Panc1 (cell line): ENCODE results near the gene OMP. TPM values are rescaled to one million over a fixed set of nuclear protein-coding genes. Genes with fewer than 3 reads are reported as not detected.

Source experiments
- ATAC-seq: fragments of 200-7000 bp; cut with Tn5 transposase; 2 replicates; pipeline ENCODE4 v1.9.1; 2020; ENCODE audit warnings: mild to moderate bottlenecking, moderate library complexity
- BruUV-seq: library from RNA; stranded (reverse); fragments of 400-500 nt; replicated peaks from 2 replicates; lab custom pipeline; 2021; lab: Mats Ljungman, UMichigan
- CTCF ChIA-PET: fragments of 300-600 bp; sonication (Branson Sonifier 250); formaldehyde crosslinking; loops from one replicate; lab custom pipeline; 2022; ENCODE audit warnings: antibody characterized with exemption; lab: Charles Lee
- POLR2A ChIA-PET: fragments of 300-600 bp; sonication (Branson Sonifier 250); formaldehyde crosslinking; loops from one replicate; lab custom pipeline; 2022; ENCODE audit warnings: antibody characterized with exemption; lab: Charles Lee
- DNase-seq: peaks from one replicate; pipeline ENCODE4 v3.0.0-alpha.2; 2010; ENCODE audit warnings: low read depth, low spot score
- H3K27ac ChIP-seq: 2 replicates; pipeline ENCODE4 v1.5.1; 2011; ENCODE audit warnings: mild to moderate bottlenecking, low read length, inconsistent platforms
- H3K27me3 ChIP-seq: fragments of 200-500 bp; sonication (Bioruptor generic); 2 replicates; pipeline ENCODE4 v1.6.0; 2014; ENCODE audit warnings: low read length, inconsistent platforms; ENCODE audit not compliant: control insufficient read depth, insufficient read depth
- H3K36me3 ChIP-seq: fragments of 200-500 bp; sonication (Bioruptor generic); 2 replicates; pipeline ENCODE4 v1.5.1; 2014; ENCODE audit warnings: inconsistent platforms, mild to moderate bottlenecking, low read length, moderate library complexity; ENCODE audit not compliant: control insufficient read depth, insufficient read depth
- H3K4me1 ChIP-seq: 2 replicates; pipeline ENCODE4 v1.5.1; 2011; ENCODE audit warnings: inconsistent platforms, mild to moderate bottlenecking, low read length, moderate library complexity; ENCODE audit not compliant: control insufficient read depth, insufficient read depth
- H3K4me3 ChIP-seq, 2 experiments: 2 replicates each; pipeline ENCODE4 v1.5.1; 2011 to 2012; ENCODE audit warnings: low read depth in 2 of 2, low read length in 2 of 2, mild to moderate bottlenecking in 2 of 2, inconsistent platforms in 1 of 2, moderate library complexity in 1 of 2
- H3K9me3 ChIP-seq: fragments of 200-500 bp; sonication (Bioruptor generic); 2 replicates; pipeline ENCODE4 v1.5.1; 2014; ENCODE audit warnings: low read depth, mild to moderate bottlenecking, inconsistent platforms, low read length, moderate library complexity; ENCODE audit not compliant: control insufficient read depth, insufficient read depth
- POLR2AphosphoS5 ChIP-seq: IDR thresholded peaks from 2 replicates; pipeline ENCODE4 v1.6.1; 2012; ENCODE audit warnings: mild to moderate bottlenecking, low read depth, low read length, moderate library complexity
- SIN3A ChIP-seq: IDR thresholded peaks from 2 replicates; pipeline ENCODE4 v1.6.1; 2012; ENCODE audit warnings: low read depth, mild to moderate bottlenecking, low read length, moderate library complexity, borderline replicate concordance; ENCODE audit not compliant: insufficient read depth
- TCF7L2 ChIP-seq: IDR thresholded peaks from 2 replicates; pipeline ENCODE4 v1.6.1; 2011; ENCODE audit warnings: mild to moderate bottlenecking, low read depth, low read length, inconsistent platforms
- in situ Hi-C: cut with HindIII; loops from 2 replicates; pipeline ENCODE4 v1.10.0; 2016; ENCODE audit warnings: low sequenced_read_pairs, low pct_unique_long_range_greater_than_20kb
- intact Hi-C: fragments of 100-400 bp; cut with micrococcal nuclease; formaldehyde crosslinking; loops from one replicate; pipeline ENCODE4 v1.10.0; 2022; ENCODE audit not compliant: unreplicated experiment
- total RNA-seq: library from RNA; stranded (reverse); gene quantifications from one replicate; pipeline ENCODE4 v1.2.1, GENCODE V29; 2021; ENCODE audit not compliant: unreplicated experiment
- TF ChIP-seq, protein P1 (sequence below), 2 experiments: IDR thresholded peaks; 2 replicates each; pipeline ENCODE4 v1.6.1; 2011 to 2012; ENCODE audit warnings: low read depth in 2 of 2, control low read depth in 1 of 2, low read length in 1 of 2, mild to moderate bottlenecking in 1 of 2, moderate library complexity in 1 of 2; ENCODE audit not compliant: insufficient read depth in 1 of 2
- TF ChIP-seq, protein P2 (sequence below): fragments of 450-650 bp; IDR thresholded peaks from 2 replicates; pipeline ENCODE4 v1.5.1; 2017; ENCODE audit warnings: mild to moderate bottlenecking

Gene OMP
- total RNA-seq, 1 experiment from 2014 or later, result 1.5 TPM

DNA sequence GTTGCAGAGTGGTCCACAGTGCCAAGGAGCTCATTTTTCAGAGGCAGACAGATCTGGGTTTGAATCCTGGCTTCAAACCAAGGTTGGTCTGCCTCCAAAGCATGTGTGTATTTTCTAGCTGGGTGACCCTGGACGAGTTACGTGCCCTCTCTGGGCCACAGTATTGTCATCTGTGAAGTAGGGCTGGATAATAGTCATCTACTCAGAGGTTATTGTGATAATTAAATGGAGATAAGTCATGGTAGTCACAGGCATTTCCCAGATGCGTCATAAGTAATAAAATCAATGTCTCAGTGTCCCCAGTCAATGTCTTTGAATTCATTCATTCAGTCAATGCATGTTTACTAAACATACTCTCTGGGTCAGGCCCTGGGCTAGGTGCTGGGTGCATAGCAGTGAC is 8.6 kb downstream of the OMP start:
- TF ChIP-seq TCF7L2, result no peak
- TF ChIP-seq POLR2AphosphoS5, result no peak
- TF ChIP-seq, protein P1, sequence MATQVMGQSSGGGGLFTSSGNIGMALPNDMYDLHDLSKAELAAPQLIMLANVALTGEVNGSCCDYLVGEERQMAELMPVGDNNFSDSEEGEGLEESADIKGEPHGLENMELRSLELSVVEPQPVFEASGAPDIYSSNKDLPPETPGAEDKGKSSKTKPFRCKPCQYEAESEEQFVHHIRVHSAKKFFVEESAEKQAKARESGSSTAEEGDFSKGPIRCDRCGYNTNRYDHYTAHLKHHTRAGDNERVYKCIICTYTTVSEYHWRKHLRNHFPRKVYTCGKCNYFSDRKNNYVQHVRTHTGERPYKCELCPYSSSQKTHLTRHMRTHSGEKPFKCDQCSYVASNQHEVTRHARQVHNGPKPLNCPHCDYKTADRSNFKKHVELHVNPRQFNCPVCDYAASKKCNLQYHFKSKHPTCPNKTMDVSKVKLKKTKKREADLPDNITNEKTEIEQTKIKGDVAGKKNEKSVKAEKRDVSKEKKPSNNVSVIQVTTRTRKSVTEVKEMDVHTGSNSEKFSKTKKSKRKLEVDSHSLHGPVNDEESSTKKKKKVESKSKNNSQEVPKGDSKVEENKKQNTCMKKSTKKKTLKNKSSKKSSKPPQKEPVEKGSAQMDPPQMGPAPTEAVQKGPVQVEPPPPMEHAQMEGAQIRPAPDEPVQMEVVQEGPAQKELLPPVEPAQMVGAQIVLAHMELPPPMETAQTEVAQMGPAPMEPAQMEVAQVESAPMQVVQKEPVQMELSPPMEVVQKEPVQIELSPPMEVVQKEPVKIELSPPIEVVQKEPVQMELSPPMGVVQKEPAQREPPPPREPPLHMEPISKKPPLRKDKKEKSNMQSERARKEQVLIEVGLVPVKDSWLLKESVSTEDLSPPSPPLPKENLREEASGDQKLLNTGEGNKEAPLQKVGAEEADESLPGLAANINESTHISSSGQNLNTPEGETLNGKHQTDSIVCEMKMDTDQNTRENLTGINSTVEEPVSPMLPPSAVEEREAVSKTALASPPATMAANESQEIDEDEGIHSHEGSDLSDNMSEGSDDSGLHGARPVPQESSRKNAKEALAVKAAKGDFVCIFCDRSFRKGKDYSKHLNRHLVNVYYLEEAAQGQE (IDR thresholded peaks at IDR 0.05; ENCODE audit: insufficient read depth in 1 of 2, low read depth in 2 of 2, low read length in 1 of 2), result no peak
- TF ChIP-seq, protein P2, sequence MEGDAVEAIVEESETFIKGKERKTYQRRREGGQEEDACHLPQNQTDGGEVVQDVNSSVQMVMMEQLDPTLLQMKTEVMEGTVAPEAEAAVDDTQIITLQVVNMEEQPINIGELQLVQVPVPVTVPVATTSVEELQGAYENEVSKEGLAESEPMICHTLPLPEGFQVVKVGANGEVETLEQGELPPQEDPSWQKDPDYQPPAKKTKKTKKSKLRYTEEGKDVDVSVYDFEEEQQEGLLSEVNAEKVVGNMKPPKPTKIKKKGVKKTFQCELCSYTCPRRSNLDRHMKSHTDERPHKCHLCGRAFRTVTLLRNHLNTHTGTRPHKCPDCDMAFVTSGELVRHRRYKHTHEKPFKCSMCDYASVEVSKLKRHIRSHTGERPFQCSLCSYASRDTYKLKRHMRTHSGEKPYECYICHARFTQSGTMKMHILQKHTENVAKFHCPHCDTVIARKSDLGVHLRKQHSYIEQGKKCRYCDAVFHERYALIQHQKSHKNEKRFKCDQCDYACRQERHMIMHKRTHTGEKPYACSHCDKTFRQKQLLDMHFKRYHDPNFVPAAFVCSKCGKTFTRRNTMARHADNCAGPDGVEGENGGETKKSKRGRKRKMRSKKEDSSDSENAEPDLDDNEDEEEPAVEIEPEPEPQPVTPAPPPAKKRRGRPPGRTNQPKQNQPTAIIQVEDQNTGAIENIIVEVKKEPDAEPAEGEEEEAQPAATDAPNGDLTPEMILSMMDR, result no peak
- TF ChIP-seq SIN3A, result no peak
- ChIA-PET CTCF (interaction anchor here (0.7 kb wide), 1 partner anchor 64 kb away, joined by 3 read pairs; no protein-coding TSS in a partner anchor), POLR2A (no interaction called here)
- H3K27me3 ChIP-seq, result no peaks in the 10 kb centered on the region
- ATAC-seq, result no peak
- no TSS peak for BruUV-seq
- no peaks in the 10 kb centered on the region for H3K9me3 ChIP-seq
- in situ Hi-C loops (no loop called here), intact Hi-C loops (loop anchor here (5.0 kb wide), 1 partner anchor 64 kb away; no protein-coding TSS in a partner anchor)
- H3K36me3 ChIP-seq, result no peaks in the 10 kb centered on the region
- DNase-seq, result no peak
- H3K27ac ChIP-seq, result no peak overlapping the region
- H3K4me1 ChIP-seq, result peaks cover 29% of the 10 kb centered on the region
- H3K4me3 ChIP-seq, result no peak overlapping the region

DNA sequence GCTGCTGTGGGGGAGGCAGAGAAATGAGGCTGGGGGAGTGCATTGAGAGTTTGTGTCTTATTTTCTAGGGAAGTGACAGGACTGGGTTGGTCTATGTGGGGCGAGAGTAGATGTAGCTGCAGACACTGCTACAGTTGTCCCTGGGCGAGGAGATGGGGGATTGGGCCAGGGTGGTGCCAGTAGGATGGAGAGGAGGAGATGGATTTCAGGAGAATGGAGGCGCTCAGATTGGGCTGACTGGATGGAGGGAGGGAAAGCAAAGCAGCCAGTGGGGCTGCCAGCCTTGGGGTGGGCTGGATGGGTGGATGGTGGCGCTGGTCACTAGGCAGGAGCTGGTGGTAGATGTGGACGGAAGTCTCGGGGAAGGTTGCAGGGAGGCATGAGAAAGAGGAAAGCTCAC is 9.3 kb downstream of the OMP start:
- Histone ChIP-seq H3K36me3 (no peaks in the 10 kb centered on the region), H3K9me3 (no peaks in the 10 kb centered on the region), H3K27ac (no peak overlapping the region), H3K4me3 (no peak overlapping the region), H3K4me1 (peaks cover 23% of the 10 kb centered on the region), H3K27me3 (no peaks in the 10 kb centered on the region)
- ATAC-seq, result no peak
- in situ Hi-C loops (no loop called here), intact Hi-C loops (loop anchor here (5.0 kb wide), 1 partner anchor 65 kb away; no protein-coding TSS in a partner anchor)
- no peak for DNase-seq
- POLR2A ChIA-PET, result no interaction called here
- no TSS peak for BruUV-seq
- CTCF ChIA-PET, result interaction anchor here (0.7 to 0.8 kb wide), 2 partner anchors 16 to 72 kb away, joined by 3 read pairs; partner anchors contain the start of gene MYO7A
- TF ChIP-seq POLR2AphosphoS5 (no peak), TCF7L2 (no peak), SIN3A (no peak)
- TF ChIP-seq, protein P1 (IDR thresholded peaks at IDR 0.05; ENCODE audit: insufficient read depth in 1 of 2, low read depth in 2 of 2, low read length in 1 of 2), result no peak
- TF ChIP-seq, protein P2, result no peak
